Measurements from ENCODE around the gene MTOR. TPM values are rescaled to one million over a fixed set of nuclear protein-coding genes. Genes with fewer than 3 reads are reported as not detected.

The MTOR gene
- total and polyA plus RNA-seq, 2 donors (not counting 1 experiment from before 2014, with no cell fraction given): 30.7 to 50.7 TPM

DNA sequence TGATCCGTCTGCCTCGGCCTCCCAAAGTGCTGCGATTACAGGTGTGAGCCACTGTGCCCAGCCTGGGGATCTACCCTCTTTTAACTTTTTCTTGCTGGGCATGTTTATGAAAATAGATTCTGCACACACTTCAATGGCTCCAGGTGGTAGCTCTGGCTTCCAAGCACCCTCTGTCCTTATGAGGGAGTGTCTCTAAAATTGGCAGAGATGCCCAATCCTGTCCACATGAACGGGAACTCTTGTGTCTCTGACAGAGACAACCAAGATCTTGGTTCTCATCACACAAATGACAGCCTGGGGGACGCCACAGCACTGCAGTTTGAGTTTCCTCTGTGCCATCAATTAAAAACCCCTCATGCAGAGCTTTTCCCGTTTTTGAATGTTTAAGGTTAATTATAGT, 116.6 kb downstream of the MTOR start:
- no peaks in the 10 kb centered on the region for H3K9me3 Mint-ChIP-seq (ENCODE audit: insufficient read depth)
- no peaks in the 10 kb centered on the region for H3K4me1 Mint-ChIP-seq
- TF ChIP-seq, protein P1, sequence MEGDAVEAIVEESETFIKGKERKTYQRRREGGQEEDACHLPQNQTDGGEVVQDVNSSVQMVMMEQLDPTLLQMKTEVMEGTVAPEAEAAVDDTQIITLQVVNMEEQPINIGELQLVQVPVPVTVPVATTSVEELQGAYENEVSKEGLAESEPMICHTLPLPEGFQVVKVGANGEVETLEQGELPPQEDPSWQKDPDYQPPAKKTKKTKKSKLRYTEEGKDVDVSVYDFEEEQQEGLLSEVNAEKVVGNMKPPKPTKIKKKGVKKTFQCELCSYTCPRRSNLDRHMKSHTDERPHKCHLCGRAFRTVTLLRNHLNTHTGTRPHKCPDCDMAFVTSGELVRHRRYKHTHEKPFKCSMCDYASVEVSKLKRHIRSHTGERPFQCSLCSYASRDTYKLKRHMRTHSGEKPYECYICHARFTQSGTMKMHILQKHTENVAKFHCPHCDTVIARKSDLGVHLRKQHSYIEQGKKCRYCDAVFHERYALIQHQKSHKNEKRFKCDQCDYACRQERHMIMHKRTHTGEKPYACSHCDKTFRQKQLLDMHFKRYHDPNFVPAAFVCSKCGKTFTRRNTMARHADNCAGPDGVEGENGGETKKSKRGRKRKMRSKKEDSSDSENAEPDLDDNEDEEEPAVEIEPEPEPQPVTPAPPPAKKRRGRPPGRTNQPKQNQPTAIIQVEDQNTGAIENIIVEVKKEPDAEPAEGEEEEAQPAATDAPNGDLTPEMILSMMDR (IDR thresholded peaks at IDR 0.05): no peak
- no peak for TF ChIP-seq EZH2 (IDR thresholded peaks at IDR 0.05; ENCODE audit: borderline replicate concordance, insufficient read depth, low read depth, low read length, poor library complexity, severe bottlenecking)
- H3K27me3 ChIP-seq (replicated peaks in 1 of 4; ENCODE audit: control extremely low read depth in 1 of 4, control insufficient read depth in 3 of 4, insufficient read depth in 4 of 4, low read length in 3 of 4): no peaks in the 10 kb centered on the region
- H3K36me3 ChIP-seq (replicated peaks in 1 of 2; ENCODE audit: control extremely low read depth in 1 of 2, control insufficient read depth in 1 of 2, extremely low read depth in 1 of 2, insufficient read depth in 2 of 2, low read length in 1 of 2): peaks cover 0 to 76% of the 10 kb centered on the region in 2 experiments
- no peaks in the 10 kb centered on the region for H3K79me2 ChIP-seq (ENCODE audit: control insufficient read depth, insufficient read depth, low read length)
- H3K4me3 ChIP-seq (ENCODE audit: control extremely low read depth in 1 of 5, extremely low read depth in 1 of 5, insufficient read depth in 1 of 5, low read depth in 2 of 5, low read length in 4 of 5): no peak overlapping the region
- no peak overlapping the region for H3K4me3 Mint-ChIP-seq
- H4K20me1 ChIP-seq (ENCODE audit: control insufficient read depth, insufficient read depth, low read length, poor library complexity, severe bottlenecking): no peaks in the 10 kb centered on the region
- no peak for ATAC-seq (ENCODE audit: low read depth)
- no peak overlapping the region for H3K27ac ChIP-seq (ENCODE audit: low read length in 2 of 2)
- H3K27ac Mint-ChIP-seq: no peak overlapping the region
- intact Hi-C loops (cut with micrococcal nuclease): no loop called here
- H3K9me3 ChIP-seq (ENCODE audit: control extremely low read depth in 1 of 3, control insufficient read depth in 2 of 3, insufficient read depth in 1 of 3, low read length in 2 of 3): no peaks in the 10 kb centered on the region
- H3K27me3 Mint-ChIP-seq: no peaks in the 10 kb centered on the region
- 95% methylated on average over 3 of the region's 6 CpGs for WGBS (ENCODE audit: insufficient coverage)
- no peaks in the 10 kb centered on the region for H3K4me1 ChIP-seq (ENCODE audit: control insufficient read depth in 2 of 2, insufficient read depth in 2 of 2, low read length in 2 of 2)
- ChIA-PET POLR2A (no interaction called here), CTCF (interaction anchor here (1.6 kb wide), 1 partner anchor 109 kb away, joined by 5 read pairs; no protein-coding TSS in a partner anchor)
- H3K4me2 ChIP-seq (replicated peaks; ENCODE audit: low read depth, low read length, poor library complexity, severe bottlenecking): no peak overlapping the region
- no peak overlapping the region for H3K9ac ChIP-seq (ENCODE audit: low read length)
- no peak for DNase-seq
- no peak overlapping the region for H2AFZ ChIP-seq (ENCODE audit: insufficient read depth, low read depth, low read length, poor library complexity, severe bottlenecking)

- intact Hi-C loops (cut with micrococcal nuclease): no loop called here
- H3K27me3 Mint-ChIP-seq: no peaks in the 10 kb centered on the region
- CTCF ChIA-PET: interaction anchor here (1.6 kb wide), 1 partner anchor 107 kb away, joined by 5 read pairs; no protein-coding TSS in a partner anchor
Measured at GRCh38 chr1:11144570-11145256, 117.6 kb downstream of the MTOR start.

More at GRCh38 chr1:11144570-11145256, 117.6 kb downstream of the MTOR start:
- no peaks in the 10 kb centered on the region for H3K4me1 Mint-ChIP-seq
- POLR2A ChIA-PET: no interaction called here
- H2AFZ ChIP-seq (ENCODE audit: insufficient read depth, low read depth, low read length, poor library complexity, severe bottlenecking): no peak overlapping the region
- H3K27me3 ChIP-seq (replicated peaks in 1 of 4; ENCODE audit: control extremely low read depth in 1 of 4, control insufficient read depth in 3 of 4, insufficient read depth in 4 of 4, low read length in 3 of 4): no peaks in the 10 kb centered on the region
- no peak overlapping the region for H3K27ac Mint-ChIP-seq
- no peak overlapping the region for H3K4me3 Mint-ChIP-seq
- H3K36me3 ChIP-seq (replicated peaks in 1 of 2; ENCODE audit: control extremely low read depth in 1 of 2, control insufficient read depth in 1 of 2, extremely low read depth in 1 of 2, insufficient read depth in 2 of 2, low read length in 1 of 2): peaks cover 0 to 70% of the 10 kb centered on the region in 2 experiments
- H3K4me3 ChIP-seq (ENCODE audit: control extremely low read depth in 1 of 5, extremely low read depth in 1 of 5, insufficient read depth in 1 of 5, low read depth in 2 of 5, low read length in 4 of 5): no peak overlapping the region
- 98% methylated on average over 10 of the region's 12 CpGs for WGBS (ENCODE audit: insufficient coverage)
- H3K9me3 Mint-ChIP-seq (ENCODE audit: insufficient read depth): no peaks in the 10 kb centered on the region
- H3K9me3 ChIP-seq (ENCODE audit: control extremely low read depth in 1 of 3, control insufficient read depth in 2 of 3, insufficient read depth in 1 of 3, low read length in 2 of 3): no peaks in the 10 kb centered on the region
- TF ChIP-seq EZH2 (IDR thresholded peaks at IDR 0.05; ENCODE audit: borderline replicate concordance, insufficient read depth, low read depth, low read length, poor library complexity, severe bottlenecking): no peak
- TF ChIP-seq, protein P1 (IDR thresholded peaks at IDR 0.05): no peak
- no peak overlapping the region for H3K9ac ChIP-seq (ENCODE audit: low read length)
- H3K4me2 ChIP-seq (replicated peaks; ENCODE audit: low read depth, low read length, poor library complexity, severe bottlenecking): no peak overlapping the region
- H3K4me1 ChIP-seq (ENCODE audit: control insufficient read depth in 2 of 2, insufficient read depth in 2 of 2, low read length in 2 of 2): no peaks in the 10 kb centered on the region
- DNase-seq (no peak), ATAC-seq (ENCODE audit: low read depth) (no peak)
- H4K20me1 ChIP-seq (ENCODE audit: control insufficient read depth, insufficient read depth, low read length, poor library complexity, severe bottlenecking): no peaks in the 10 kb centered on the region
- no peak overlapping the region for H3K27ac ChIP-seq (ENCODE audit: low read length in 2 of 2)
- H3K79me2 ChIP-seq (ENCODE audit: control insufficient read depth, insufficient read depth, low read length): no peaks in the 10 kb centered on the region
